ENCODE results near the gene UNC13C.

Gene UNC13C

DNA sequence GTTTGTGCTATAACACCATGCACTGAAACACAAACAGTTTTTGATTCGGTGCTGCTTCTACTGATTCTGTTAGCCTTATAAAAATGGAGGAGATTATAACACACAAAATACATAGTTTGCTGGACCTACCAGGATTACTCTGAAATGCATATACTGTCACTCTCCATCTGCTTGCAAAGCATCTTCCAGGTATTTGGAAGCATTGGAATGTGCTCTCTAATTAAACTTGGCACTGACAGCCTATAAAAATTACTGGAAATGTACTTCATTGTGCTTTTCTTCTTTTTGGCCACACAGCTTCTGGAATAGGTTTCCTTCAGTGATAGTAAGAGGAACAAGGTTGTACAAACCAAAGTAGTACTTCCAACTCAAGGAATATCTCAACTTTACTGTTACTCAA, 376.1 kb downstream of the UNC13C start:
- Histone ChIP-seq H3K36me3 (ENCODE audit: control insufficient read depth, low read length) (no peaks in the 10 kb centered on the region), H3K9me2 (replicated peaks; ENCODE audit: control insufficient read depth, low read length) (no peaks in the 10 kb centered on the region), H3K27ac (ENCODE audit: low read depth, low read length) (no peak overlapping the region), H3K4me3 (ENCODE audit: low read length) (no peak overlapping the region), H3F3A (ENCODE audit: control insufficient read depth, insufficient read depth) (no peaks in the 10 kb centered on the region), H3K9me3 (ENCODE audit: control insufficient read depth, insufficient read depth, low read length) (no peaks in the 10 kb centered on the region), H3K4me2 (ENCODE audit: low read length) (no peak overlapping the region), H3K27me3 (ENCODE audit: control insufficient read depth, low read length) (no peaks in the 10 kb centered on the region), H4K20me1 (ENCODE audit: control insufficient read depth, insufficient read depth, low read depth, low read length) (no peaks in the 10 kb centered on the region), H3K79me2 (ENCODE audit: control insufficient read depth, low read length) (no peaks in the 10 kb centered on the region), H3K4me1 (ENCODE audit: control insufficient read depth, low read length) (no peaks in the 10 kb centered on the region)
- TF ChIP-seq EZH2phosphoT487 (IDR thresholded peaks at IDR 0.05; ENCODE audit: borderline replicate concordance, low read length) (no peak), CTCF (IDR thresholded peaks at IDR 0.05; ENCODE audit: low read depth, low read length, poor library complexity, severe bottlenecking) (no peak)

DNA sequence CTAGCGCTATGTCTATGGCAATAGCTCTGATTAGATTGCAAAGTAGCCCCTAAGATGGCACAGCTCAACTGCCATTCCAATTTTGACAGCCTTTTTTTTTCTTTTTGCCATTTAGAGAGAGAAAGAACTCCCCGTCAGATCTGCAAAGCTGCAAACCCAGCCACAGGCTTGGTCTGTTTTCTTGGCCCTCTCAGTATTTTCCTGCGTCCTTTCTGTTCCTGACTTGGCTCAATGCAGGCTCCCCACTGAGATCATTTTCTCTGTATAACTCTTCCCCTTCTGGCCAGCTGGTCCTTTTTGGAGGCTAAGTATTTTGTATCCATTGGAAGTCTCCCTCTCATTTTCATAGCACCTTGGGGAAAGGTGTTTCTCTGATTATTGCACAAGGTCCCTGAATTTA, 386.7 kb downstream of the UNC13C start:
- no peaks in the 10 kb centered on the region for H3K9me2 ChIP-seq (replicated peaks; ENCODE audit: control insufficient read depth, low read length)

DNA sequence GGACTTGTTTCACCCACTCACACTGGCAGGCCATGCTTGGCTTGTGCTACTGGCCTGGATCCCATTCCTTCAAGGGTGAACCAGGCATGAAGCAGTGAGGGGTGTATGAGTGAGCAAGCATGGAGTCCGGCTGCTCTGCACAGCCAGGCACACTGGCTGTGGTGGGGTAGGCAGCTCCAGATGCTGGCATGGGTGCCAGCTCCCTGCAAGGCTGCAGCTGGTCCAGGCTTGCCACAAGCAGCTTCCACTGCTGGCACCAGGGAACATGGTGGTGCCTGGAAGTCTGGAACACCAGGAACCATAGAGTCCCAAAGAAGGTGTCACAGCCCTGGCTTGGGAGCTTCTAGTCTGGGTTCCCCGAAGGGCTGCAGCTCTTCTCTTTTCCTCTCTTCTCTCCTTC, 395.1 kb downstream of the UNC13C start:
- Histone ChIP-seq H3K9me2 (replicated peaks; ENCODE audit: control insufficient read depth, low read length) (no peaks in the 10 kb centered on the region), H3K79me2 (ENCODE audit: control insufficient read depth, low read length) (no peaks in the 10 kb centered on the region), H3K27me3 (ENCODE audit: control insufficient read depth, low read length) (no peaks in the 10 kb centered on the region), H3K4me2 (ENCODE audit: low read length) (no peak overlapping the region), H3K4me1 (ENCODE audit: control insufficient read depth, low read length) (no peaks in the 10 kb centered on the region), H3K27ac (ENCODE audit: low read depth, low read length) (no peak overlapping the region), H4K20me1 (ENCODE audit: control insufficient read depth, insufficient read depth, low read depth, low read length) (no peaks in the 10 kb centered on the region), H3K36me3 (ENCODE audit: control insufficient read depth, low read length) (no peaks in the 10 kb centered on the region), H3K9me3 (ENCODE audit: control insufficient read depth, insufficient read depth, low read length) (peaks cover 10% of the 10 kb centered on the region; the same call in 1 of the 2 replicates), H3K4me3 (ENCODE audit: low read length) (no peak overlapping the region), H3F3A (ENCODE audit: control insufficient read depth, insufficient read depth) (no peaks in the 10 kb centered on the region)
- no peak for TF ChIP-seq CTCF (IDR thresholded peaks at IDR 0.05; ENCODE audit: low read depth, low read length, poor library complexity, severe bottlenecking)
- TF ChIP-seq EZH2phosphoT487 (IDR thresholded peaks at IDR 0.05; ENCODE audit: borderline replicate concordance, low read length): no peak

More for the DNA sequence above, 386.7 kb downstream of the UNC13C start:
- H3K4me1 ChIP-seq (ENCODE audit: control insufficient read depth, low read length): no peaks in the 10 kb centered on the region
- no peak overlapping the region for H3K4me3 ChIP-seq (ENCODE audit: low read length)
- no peaks in the 10 kb centered on the region for H3K27me3 ChIP-seq (ENCODE audit: control insufficient read depth, low read length)
- no peaks in the 10 kb centered on the region for H3F3A ChIP-seq (ENCODE audit: control insufficient read depth, insufficient read depth)
- no peaks in the 10 kb centered on the region for H4K20me1 ChIP-seq (ENCODE audit: control insufficient read depth, insufficient read depth, low read depth, low read length)
- H3K27ac ChIP-seq (ENCODE audit: low read depth, low read length): no peak overlapping the region
- H3K9me3 ChIP-seq (ENCODE audit: control insufficient read depth, insufficient read depth, low read length): no peaks in the 10 kb centered on the region
- H3K36me3 ChIP-seq (ENCODE audit: control insufficient read depth, low read length): no peaks in the 10 kb centered on the region
- H3K4me2 ChIP-seq (ENCODE audit: low read length): no peak overlapping the region
- no peaks in the 10 kb centered on the region for H3K79me2 ChIP-seq (ENCODE audit: control insufficient read depth, low read length)
- TF ChIP-seq CTCF (IDR thresholded peaks at IDR 0.05; ENCODE audit: low read depth, low read length, poor library complexity, severe bottlenecking): no peak
- no peak for TF ChIP-seq EZH2phosphoT487 (IDR thresholded peaks at IDR 0.05; ENCODE audit: borderline replicate concordance, low read length)
